ENCODE results near the gene SLC6A7.
A peak's percentile ranks its signal among the peaks of the same experiment; 100 is the strongest.
"Not testable (repeated sequence)": the region's sequence is repeated elsewhere in the genome, so short reads cannot be mapped to it uniquely, and the experiment has no call there.

The SLC6A7 gene

DNA sequence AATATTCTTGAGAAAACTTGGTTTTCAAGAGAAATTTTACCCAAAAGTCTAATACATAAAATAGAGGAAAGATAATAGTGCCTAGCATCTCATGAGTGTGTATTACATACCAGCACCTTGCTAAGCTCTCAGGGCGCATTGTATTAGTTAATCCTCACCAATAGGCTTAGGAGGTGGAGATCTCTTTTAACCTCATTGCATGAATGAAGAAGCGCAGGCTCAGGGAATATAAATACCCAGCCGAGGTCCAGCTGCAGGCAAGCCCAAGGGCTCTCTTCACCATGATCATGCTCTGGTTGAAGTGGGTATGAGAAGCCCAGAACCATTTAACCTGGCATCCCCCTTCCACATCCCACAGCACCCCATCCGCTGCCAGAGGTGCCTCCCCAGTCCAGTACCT, 53.7 kb downstream of the SLC6A7 start:
- DNase-seq (ENCODE audit: low read depth), result no peak

DNA sequence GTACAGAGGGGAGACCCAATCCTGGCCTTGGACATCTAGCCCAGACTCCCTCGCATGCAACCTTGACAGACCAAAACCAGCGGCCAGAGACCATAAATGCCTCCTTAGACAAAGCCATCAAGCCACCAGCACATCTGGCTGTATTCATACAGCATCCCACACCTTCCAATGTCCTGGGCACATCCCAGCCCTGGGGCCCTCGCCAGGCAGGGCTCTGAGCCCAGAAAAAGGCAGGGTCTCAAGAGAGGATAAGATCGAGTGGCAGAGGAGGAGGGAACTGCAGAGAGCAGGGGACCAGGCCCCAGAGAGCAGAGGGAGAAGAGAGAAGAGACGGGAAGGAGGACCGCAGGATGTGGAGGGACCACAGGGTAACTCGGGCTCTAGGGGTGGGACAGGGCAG, 54.3 kb downstream of the SLC6A7 start:
- DNase-seq (ENCODE audit: low read depth), result no peak

- DNase-seq (ENCODE audit: low read depth), result peak; percentile 61
Observed at GRCh38 chr5:150245111-150245789, 55.4 kb downstream of the SLC6A7 start.

DNA sequence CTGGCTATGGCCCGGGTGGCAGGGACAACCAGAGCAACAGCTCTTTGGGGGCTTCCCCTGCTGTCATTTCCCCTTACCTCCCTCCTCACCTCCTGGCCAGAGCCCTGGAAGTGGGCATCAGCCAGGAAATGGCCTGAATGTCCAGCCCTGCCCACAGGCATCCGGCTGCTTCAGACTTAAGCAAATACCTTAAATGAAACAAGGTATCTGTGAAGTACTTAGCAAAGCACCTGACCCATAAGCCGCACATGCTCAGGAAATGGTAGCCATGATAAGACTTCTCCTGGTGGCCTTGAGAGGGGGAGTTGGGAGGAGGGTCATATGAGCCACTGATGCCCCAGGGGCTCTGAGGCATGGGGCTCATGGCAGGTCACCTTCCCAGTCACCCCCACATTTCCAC, 55.9 kb downstream of the SLC6A7 start:
- DNase-seq (ENCODE audit: low read depth), result no peak

- no peak for DNase-seq (ENCODE audit: low read depth)
Observed at GRCh38 chr5:150246429-150246828, 56.6 kb downstream of the SLC6A7 start.

DNA sequence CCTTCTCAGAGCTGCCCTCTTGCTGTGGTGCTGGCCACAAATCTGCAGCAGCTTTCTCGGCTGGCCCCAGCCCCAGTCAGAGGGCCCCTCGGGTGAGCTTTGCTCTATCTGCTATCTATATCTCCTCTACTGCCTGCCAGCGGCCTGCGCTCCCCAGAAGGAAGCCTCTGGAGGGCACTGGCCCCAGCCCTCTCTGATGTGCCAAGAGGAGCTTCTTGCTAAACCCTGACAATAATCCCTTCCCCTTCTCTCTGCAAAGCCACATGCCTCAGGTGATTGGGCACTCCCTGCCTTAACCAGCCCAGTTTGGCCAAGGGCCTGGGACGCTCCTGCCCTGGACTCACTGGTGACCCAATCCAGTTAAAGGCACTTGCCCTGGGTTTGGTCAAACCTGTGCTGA, 57.0 kb downstream of the SLC6A7 start:
- DNase-seq (ENCODE audit: low read depth), result no peak

DNA sequence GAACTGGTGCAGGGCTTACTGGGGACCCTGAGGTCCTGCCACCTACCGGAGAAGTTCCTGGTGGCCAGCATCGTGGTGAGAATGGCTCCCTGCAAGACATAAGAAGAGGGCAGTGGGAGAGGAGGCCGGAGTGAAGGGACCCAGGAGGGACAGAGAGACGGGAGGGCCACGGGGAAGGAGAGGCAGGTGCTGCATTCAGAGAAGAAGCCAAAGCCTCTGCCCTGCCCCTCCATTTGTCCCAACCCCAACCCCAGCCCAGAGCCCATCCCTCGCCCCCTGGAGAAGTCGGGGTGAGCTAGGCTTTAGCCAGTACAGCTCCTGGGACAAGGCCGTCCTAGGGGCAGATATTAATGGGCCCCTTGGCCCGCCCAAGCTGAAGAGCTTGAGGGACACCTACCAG, 57.9 kb downstream of the SLC6A7 start:
- DNase-seq (ENCODE audit: low read depth), result no peak

- DNase-seq (ENCODE audit: low read depth), result not testable (repeated sequence)
Observed at GRCh38 chr5:150248493-150248892, 58.6 kb downstream of the SLC6A7 start.

GRCh38 chr5:150248946-150249345, 59.1 kb downstream of the SLC6A7 start:
- no peak for DNase-seq (ENCODE audit: low read depth)

DNA sequence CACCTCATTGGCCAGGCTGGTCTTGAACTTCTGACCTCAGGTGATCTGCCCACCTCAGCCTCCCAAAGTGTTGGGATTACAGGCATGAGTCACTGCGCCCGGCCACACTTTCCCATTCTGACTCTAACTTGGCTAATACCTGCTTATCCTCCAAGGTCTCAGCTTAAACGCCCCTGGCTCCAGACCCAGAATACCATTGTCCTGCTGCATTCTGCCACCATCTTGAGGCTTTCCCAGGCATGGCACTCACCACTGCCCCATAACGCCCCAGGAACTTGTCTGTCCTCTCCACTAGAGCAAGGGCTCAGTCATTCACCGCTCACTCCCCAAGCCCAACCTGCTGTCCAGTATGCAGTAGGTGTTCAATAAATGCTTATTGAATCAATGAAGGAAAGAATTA, 59.9 kb downstream of the SLC6A7 start:
- DNase-seq (ENCODE audit: low read depth), result no peak

- DNase-seq (ENCODE audit: low read depth), result no peak
Observed at GRCh38 chr5:150251504-150251903, 61.6 kb downstream of the SLC6A7 start.

- no peak for DNase-seq (ENCODE audit: low read depth)
Observed at GRCh38 chr5:150252489-150252888, 62.6 kb downstream of the SLC6A7 start.

DNA sequence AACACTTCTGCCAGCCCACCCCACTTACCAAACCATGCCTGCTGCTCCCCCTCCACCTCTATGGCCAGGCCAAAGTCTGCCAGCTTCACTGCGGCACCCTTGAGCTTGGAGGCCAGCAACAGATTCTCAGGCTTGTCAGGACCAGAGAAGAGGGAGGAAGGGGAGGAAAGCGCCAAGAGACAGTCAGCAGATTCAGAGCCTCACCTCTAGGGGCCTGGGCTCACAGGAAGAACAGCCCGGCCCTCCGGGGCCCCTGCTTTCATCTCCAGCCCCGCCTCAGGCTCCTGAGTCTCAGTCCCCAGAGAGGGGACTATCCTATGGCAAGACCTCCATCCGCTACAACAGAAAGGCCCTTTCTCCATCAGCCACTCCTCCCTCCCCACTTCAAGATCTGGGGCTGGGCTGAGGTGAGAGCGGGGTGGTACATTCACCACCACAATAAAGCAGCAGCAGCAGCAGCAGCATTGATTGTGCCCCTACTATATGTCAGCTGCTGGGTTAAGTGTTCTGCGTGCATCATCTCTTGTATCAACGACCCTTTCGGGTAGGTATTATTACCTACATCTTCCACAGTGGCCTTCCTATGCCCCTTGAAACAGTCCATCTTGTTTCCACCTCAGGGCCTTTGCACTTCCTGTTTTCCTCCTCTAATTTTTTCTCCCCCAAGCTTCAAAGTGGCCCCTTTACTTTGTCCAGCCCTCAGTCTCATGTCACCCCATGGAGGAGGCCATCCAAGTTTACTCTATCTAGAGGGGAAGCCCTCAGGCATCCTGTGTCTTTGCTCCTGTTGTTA, 63.8 kb downstream of the SLC6A7 start:
- DNase-seq (ENCODE audit: low read depth), result no peak

DNA sequence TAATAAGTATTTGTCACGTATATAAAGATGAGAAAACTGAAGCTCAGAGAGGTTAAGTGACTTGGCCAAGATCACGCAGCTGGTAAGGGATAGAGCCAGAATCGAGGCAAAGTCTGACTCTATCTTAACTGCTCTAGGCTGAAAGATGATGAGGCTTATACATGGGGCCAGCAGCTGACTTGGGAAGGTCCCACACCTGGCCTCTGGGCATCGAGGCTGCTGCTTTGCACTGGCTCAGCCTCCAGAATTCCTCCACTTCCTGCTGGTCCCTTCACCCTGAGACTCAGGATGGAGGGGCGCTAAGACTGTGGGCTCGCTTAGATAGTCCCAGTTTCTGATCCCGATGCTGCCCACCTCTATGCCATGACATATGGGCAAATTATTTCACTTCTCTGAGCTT, 64.5 kb downstream of the SLC6A7 start:
- DNase-seq (ENCODE audit: low read depth), result no peak

GRCh38 chr5:150254774-150255173, 64.9 kb downstream of the SLC6A7 start:
- DNase-seq (ENCODE audit: low read depth), result no peak

- peak; percentile 47 for DNase-seq (ENCODE audit: low read depth)
Observed at GRCh38 chr5:150255659-150256409, 66.0 kb downstream of the SLC6A7 start.

- DNase-seq (ENCODE audit: low read depth), result no peak
Observed at GRCh38 chr5:150256410-150257064, 66.7 kb downstream of the SLC6A7 start.

GRCh38 chr5:150257424-150257823, 67.6 kb downstream of the SLC6A7 start:
- no peak for DNase-seq (ENCODE audit: low read depth)

GRCh38 chr5:150258130-150258529, 68.3 kb downstream of the SLC6A7 start:
- peak; percentile 34 for DNase-seq (ENCODE audit: low read depth)
